Measurements from ENCODE around the gene LTBR.
A peak's percentile ranks its signal among the peaks of the same experiment; 100 is the strongest.
"Not testable (repeated sequence)": the region's sequence is repeated elsewhere in the genome, so short reads cannot be mapped to it uniquely, and the experiment has no call there.

Gene LTBR

DNA sequence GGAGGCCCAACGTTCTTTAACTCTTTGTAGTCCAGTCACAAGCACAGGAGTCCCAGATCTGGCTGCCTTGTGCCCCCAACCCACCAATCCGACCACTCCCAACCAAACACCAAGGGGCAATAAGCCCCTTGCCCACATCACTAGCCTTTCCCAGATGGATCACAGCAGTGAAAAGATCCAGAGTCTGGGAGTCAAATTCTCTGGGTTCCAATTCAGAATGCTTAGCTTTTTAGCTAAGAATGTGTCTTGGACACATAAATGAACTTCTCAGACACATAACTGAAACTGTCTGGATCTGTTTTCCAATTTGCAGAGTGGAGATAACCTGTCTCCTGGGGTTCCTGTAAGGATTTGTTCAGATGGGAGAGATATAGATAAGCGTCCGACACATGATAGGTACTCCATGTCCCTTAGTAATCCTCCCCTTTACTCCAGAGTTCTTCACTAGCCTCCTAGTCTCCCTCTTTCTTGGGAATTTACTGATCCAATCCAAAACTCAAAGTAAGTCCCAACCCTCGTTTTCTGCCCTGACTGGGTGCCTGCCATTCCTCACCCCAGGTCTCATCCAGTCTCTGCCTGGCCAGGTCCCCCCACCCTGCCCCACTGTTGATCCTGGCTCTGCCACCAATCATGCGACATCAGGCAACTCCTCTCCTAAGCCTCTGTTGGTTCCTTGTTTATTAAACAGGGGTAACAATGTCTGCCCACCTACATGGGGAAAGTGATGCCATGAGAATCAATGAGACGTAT, 41.6 kb upstream of the LTBR start:
- no peak overlapping the region for H3K4me3 Mint-ChIP-seq
- no peaks in the 10 kb centered on the region for H3K36me3 Mint-ChIP-seq
- H3K27me3 Mint-ChIP-seq, result no peaks in the 10 kb centered on the region
- H3K9me3 Mint-ChIP-seq, result no peaks in the 10 kb centered on the region
- H3K27ac Mint-ChIP-seq, result peak overlapping the region; percentile 95
- peaks cover 46% of the 10 kb centered on the region for H3K4me1 Mint-ChIP-seq

DNA sequence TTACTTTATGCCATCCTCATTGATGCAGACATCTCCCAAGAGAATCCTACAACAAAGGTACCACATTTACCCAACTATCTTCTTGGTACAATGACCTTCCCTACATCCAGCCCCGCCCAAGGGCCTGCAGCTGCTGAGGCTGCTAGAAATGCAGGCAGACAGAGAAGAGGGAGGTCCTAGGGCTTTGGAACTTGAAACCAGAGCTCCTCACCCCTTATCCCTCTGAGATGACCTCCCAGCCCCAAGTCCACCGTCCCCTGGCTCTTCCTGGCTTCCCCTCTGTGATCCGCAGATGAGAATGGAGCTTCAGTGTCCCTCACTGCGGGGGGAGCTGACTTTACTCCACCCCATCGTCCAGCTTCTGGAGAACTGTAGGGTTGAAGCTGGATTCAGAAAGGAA, 40.4 kb upstream of the LTBR start:
- Mint-ChIP-seq H3K4me3 (no peak overlapping the region), H3K27ac (peak overlapping the region; percentile 95), H3K4me1 (peaks cover 52% of the 10 kb centered on the region), H3K36me3 (no peaks in the 10 kb centered on the region), H3K9me3 (no peaks in the 10 kb centered on the region), H3K27me3 (no peaks in the 10 kb centered on the region)

GRCh38 chr12:6344101-6344660, 39.8 kb upstream of the LTBR start:
- not testable (repeated sequence) for H3K4me3 Mint-ChIP-seq, H3K27me3 Mint-ChIP-seq, H3K36me3 Mint-ChIP-seq, H3K9me3 Mint-ChIP-seq, H3K27ac Mint-ChIP-seq
- peaks cover 56% of the 10 kb centered on the region for H3K4me1 Mint-ChIP-seq

DNA sequence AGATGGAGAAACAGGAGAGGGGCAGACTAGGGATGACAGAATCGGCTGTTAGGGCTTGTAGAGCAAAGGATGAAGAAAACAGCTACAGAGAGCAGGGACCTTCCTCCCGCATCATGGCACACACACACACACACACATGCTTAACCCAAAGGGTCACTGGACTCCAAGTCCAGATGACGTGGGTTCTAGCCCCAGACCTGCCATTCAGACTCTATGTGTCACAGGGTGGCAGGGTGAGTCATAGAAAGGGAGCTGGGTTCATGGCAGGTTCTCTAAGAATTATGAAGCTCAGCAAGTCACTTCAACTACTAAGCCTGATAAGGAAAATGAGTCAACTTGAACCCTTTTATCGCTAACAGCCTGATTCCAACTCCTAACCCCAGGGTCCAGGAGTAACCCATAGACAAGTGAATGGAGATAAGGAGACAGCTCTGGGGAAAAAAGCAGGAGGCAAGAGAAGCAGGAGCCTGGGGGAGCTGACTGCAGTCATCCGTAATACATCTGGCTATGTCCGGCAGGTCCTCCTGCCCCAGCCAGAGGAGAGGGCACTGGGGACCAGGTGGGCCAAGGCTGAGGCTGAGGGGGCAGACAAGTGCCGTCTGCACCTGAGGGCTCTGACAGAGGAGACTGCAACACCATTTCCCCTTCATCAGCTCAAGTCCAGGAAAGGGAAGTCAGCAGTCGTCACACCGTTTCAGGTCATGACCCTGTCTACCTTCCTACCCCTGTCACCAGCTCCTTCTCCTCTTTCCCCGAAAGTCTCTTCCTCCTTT, 38.5 kb upstream of the LTBR start:
- Mint-ChIP-seq H3K36me3 (no peaks in the 10 kb centered on the region), H3K4me3 (peak overlapping the region; percentile 42), H3K27ac (peak overlapping the region; percentile 39), H3K27me3 (no peaks in the 10 kb centered on the region), H3K4me1 (peaks cover 56% of the 10 kb centered on the region), H3K9me3 (no peaks in the 10 kb centered on the region)

- Mint-ChIP-seq H3K27ac (peak overlapping the region; percentile 20), H3K27me3 (no peaks in the 10 kb centered on the region), H3K4me3 (no peak overlapping the region), H3K36me3 (no peaks in the 10 kb centered on the region), H3K9me3 (no peaks in the 10 kb centered on the region), H3K4me1 (peaks cover 56% of the 10 kb centered on the region)
Measured at GRCh38 chr12:6346235-6346832, 37.6 kb upstream of the LTBR start.

GRCh38 chr12:6346942-6347341, 37.0 kb upstream of the LTBR start:
- peak overlapping the region; percentile 20 for H3K27ac Mint-ChIP-seq
- H3K9me3 Mint-ChIP-seq, result no peaks in the 10 kb centered on the region
- no peaks in the 10 kb centered on the region for H3K27me3 Mint-ChIP-seq
- H3K36me3 Mint-ChIP-seq, result no peaks in the 10 kb centered on the region
- no peak overlapping the region for H3K4me3 Mint-ChIP-seq
- H3K4me1 Mint-ChIP-seq, result peaks cover 53% of the 10 kb centered on the region

GRCh38 chr12:6347367-6348338, 36.3 kb upstream of the LTBR start:
- Mint-ChIP-seq H3K4me3 (no peak overlapping the region), H3K4me1 (peaks cover 46% of the 10 kb centered on the region), H3K9me3 (no peaks in the 10 kb centered on the region), H3K27me3 (no peaks in the 10 kb centered on the region), H3K27ac (no peak overlapping the region), H3K36me3 (no peaks in the 10 kb centered on the region)

- H3K36me3 Mint-ChIP-seq, result no peaks in the 10 kb centered on the region
- H3K27me3 Mint-ChIP-seq, result no peaks in the 10 kb centered on the region
- H3K9me3 Mint-ChIP-seq, result no peaks in the 10 kb centered on the region
- peaks cover 24% of the 10 kb centered on the region for H3K4me1 Mint-ChIP-seq
- H3K4me3 Mint-ChIP-seq, result no peak overlapping the region
- H3K27ac Mint-ChIP-seq, result no peak overlapping the region
Measured at GRCh38 chr12:6351622-6352021, 32.3 kb upstream of the LTBR start.

GRCh38 chr12:6352193-6353173, 31.5 kb upstream of the LTBR start:
- Mint-ChIP-seq H3K9me3 (no peaks in the 10 kb centered on the region), H3K36me3 (no peaks in the 10 kb centered on the region), H3K27me3 (no peaks in the 10 kb centered on the region), H3K4me3 (no peak overlapping the region), H3K4me1 (peaks cover 16% of the 10 kb centered on the region), H3K27ac (no peak overlapping the region)

DNA sequence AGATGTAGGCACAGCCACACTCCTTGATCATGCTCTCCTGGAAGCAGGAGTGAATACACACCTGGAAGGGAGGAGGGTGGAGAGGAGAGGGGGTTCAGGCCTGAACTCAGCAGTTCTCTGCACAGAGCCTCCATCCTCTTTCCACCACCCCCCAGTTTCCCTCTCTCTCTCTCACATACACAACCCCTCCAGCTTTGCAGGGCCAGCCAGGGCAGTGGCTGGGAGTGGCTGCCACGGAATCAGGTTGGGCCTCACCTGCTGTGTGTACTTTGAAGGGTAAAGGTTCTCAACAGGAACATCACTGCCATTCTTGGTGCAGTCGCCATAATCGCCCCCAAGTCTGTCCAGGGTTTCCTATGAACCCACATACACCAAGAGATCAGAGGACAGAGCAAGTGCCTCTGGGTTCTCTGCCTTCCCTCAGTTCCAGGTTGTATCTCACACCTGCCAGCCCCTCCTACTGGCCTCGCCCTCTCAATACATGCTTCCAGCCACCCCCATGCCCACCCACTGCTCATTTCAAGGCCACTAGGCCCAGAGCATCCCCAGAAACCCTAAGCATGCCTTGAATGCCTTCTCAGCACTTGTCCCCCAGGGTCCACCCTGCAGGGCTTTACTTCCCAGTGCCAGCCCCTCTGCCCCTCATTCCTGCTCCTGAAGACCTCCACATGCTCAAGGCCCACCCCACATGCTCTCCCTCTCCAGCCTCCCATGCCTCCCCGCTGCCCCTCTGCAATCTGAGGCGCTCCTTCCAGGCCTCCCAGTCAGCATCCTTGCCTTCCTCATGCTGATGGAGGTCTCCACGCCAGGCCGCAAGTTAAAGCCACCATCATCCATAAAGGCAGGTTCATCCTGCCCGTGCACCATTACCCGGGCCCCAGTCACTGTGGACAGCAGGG, 29.2 kb upstream of the LTBR start:
- Mint-ChIP-seq H3K4me3 (no peak overlapping the region), H3K4me1 (peaks cover 8% of the 10 kb centered on the region), H3K9me3 (no peaks in the 10 kb centered on the region), H3K27me3 (no peaks in the 10 kb centered on the region), H3K36me3 (no peaks in the 10 kb centered on the region), H3K27ac (no peak overlapping the region)

DNA sequence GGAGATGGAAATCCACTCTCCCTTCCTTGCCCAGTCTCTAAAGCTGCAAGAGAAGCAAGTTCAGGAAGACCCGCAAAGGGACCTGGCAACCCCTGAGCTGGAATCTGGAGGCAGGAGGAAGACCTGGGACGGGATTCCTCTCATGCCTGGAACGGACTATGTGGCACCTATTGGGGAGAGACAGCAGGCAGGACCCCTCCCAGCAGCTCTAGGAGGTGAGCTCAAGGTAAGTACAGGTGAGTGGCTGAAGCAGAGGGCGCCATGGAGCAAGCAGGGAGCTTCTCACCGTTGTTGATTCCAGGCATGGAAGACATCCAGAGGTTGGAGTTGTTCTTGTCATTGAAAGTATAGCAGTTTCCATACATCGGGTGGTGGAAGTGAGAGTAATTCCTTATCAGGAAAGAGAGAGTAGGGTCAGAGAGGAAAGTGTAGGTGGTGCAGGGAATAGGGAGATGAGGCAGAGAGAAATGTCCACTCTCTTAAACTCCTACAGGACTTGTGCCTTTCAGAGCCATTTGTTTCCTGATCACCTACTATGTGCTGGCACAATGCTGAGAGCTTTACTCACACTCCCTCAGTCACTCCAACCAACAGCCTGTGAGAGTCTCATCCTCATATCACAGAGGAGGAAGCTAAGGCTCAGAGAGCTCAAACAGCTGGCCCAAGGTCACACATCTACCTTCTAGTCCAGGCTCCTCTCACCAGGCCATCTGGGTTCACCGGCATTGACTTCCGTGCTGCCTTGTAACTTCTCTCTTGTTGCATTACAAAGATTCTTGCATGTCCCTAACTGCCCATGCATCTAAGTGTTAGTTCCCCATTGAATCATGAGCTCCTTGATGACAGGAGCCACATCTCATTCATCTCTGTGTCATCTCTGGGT, 28.2 kb upstream of the LTBR start:
- no peaks in the 10 kb centered on the region for H3K27me3 Mint-ChIP-seq
- peak overlapping the region; percentile 60 for H3K27ac Mint-ChIP-seq
- H3K4me1 Mint-ChIP-seq, result peaks cover 15% of the 10 kb centered on the region
- H3K36me3 Mint-ChIP-seq, result no peaks in the 10 kb centered on the region
- H3K4me3 Mint-ChIP-seq, result no peak overlapping the region
- no peaks in the 10 kb centered on the region for H3K9me3 Mint-ChIP-seq

- Mint-ChIP-seq H3K4me1 (peaks cover 21% of the 10 kb centered on the region), H3K36me3 (no peaks in the 10 kb centered on the region), H3K9me3 (no peaks in the 10 kb centered on the region), H3K27ac (peak overlapping the region; percentile 60), H3K27me3 (no peaks in the 10 kb centered on the region), H3K4me3 (no peak overlapping the region)
Measured at GRCh38 chr12:6356374-6356820, 27.6 kb upstream of the LTBR start.

Data from activated naive CD4-positive, alpha-beta T cell treated with anti-CD3 and anti-CD28 coated beads, Interleukin-2, amount 50 U/mL, for 24 hours (primary cell).